ENCODE data around the gene NR3C1.

- TF ChIP-seq, protein P1, sequence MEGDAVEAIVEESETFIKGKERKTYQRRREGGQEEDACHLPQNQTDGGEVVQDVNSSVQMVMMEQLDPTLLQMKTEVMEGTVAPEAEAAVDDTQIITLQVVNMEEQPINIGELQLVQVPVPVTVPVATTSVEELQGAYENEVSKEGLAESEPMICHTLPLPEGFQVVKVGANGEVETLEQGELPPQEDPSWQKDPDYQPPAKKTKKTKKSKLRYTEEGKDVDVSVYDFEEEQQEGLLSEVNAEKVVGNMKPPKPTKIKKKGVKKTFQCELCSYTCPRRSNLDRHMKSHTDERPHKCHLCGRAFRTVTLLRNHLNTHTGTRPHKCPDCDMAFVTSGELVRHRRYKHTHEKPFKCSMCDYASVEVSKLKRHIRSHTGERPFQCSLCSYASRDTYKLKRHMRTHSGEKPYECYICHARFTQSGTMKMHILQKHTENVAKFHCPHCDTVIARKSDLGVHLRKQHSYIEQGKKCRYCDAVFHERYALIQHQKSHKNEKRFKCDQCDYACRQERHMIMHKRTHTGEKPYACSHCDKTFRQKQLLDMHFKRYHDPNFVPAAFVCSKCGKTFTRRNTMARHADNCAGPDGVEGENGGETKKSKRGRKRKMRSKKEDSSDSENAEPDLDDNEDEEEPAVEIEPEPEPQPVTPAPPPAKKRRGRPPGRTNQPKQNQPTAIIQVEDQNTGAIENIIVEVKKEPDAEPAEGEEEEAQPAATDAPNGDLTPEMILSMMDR (IDR thresholded peaks at IDR 0.05) = no peak
- TF ChIP-seq EZH2 (IDR thresholded peaks at IDR 0.05; ENCODE audit: borderline replicate concordance, insufficient read depth, low read depth, low read length, poor library complexity, severe bottlenecking) = no peak
Measured at GRCh38 chr5:143265995-143266394, 137.5 kb downstream of the NR3C1 start.
